Colonic mucosa (tissue), 4 donors: ENCODE measurements around the gene MLLT6. TPM values are rescaled to one million over a fixed set of nuclear protein-coding genes. Genes with fewer than 3 reads are reported as not detected.
A peak's percentile ranks its signal among the peaks of the same experiment; 100 is the strongest.

Experiments
- DNase-seq: peaks from one replicate; pipeline ENCODE4 v3.0.0-alpha.2; 2020
- H3K27ac ChIP-seq: fragments of 200-600 bp; one replicate; pipeline ENCODE4 v1.8.0; 2021
- H3K27me3 ChIP-seq: fragments of 200-600 bp; one replicate; pipeline ENCODE4 v1.8.0; 2021
- H3K36me3 ChIP-seq: fragments of 200-600 bp; one replicate; pipeline ENCODE4 v1.8.0; 2021
- H3K4me1 ChIP-seq: fragments of 200-600 bp; one replicate; pipeline ENCODE4 v1.8.0; 2021; ENCODE audit warnings: mild to moderate bottlenecking
- H3K4me3 ChIP-seq: fragments of 200-600 bp; one replicate; pipeline ENCODE4 v1.8.0; 2021
- H3K9ac ChIP-seq, 2 donors: one replicate each; pipeline ENCODE4 v1.7.0; 2013; ENCODE audit warnings: control low read depth in 2 of 2, low read depth in 2 of 2, low read length in 2 of 2
- H3K9me3 ChIP-seq: fragments of 200-600 bp; one replicate; pipeline ENCODE4 v1.8.0; 2021
- intact Hi-C: fragments of 100-400 bp; cut with DNase I; formaldehyde crosslinking; loops from one replicate; pipeline ENCODE4 v1.14.1; 2022
- total RNA-seq, 2 donors: library from RNA; stranded (reverse); fragmentation: NEBNext Ultra II Directional in 1 of 2; extraction: Animal tissue kit (Norgen Biotek cat#: 25700) in 1 of 2; gene quantifications; one replicate each; pipeline ENCODE4 v1.2.1, GENCODE V29; 2021
- TF ChIP-seq, protein P1 (sequence below): fragments of 200-600 bp; IDR thresholded peaks from one replicate; pipeline ENCODE4 v1.8.0; 2022; ENCODE audit warnings: antibody characterized with exemption, mild to moderate bottlenecking
- donor health status: healthy.
- donor health status: DM: no; HTN: no; CAD: no.
- donor health status: DM: no; HTN: no; CAD: no.

MLLT6 gene
- total RNA-seq, 2 donors from 2014 or later = 74.1 to 109 TPM

DNA sequence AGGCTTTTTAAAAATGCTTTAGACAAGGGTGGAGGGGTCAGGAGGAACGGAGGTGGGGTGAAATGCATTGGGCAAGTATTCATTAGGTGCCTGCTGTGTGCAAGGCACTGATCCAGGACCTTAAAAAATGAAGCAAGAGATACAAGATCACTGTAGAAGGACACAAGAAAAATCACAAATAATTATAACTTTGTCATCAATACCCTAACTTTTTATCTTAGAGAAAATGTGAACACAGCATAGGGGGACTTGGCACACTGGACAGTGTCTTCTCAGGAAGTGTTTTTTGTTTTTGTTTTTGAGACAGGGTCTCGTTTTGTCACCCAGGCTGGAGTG lies 37.3 kb upstream of the MLLT6 start:
- no peak overlapping the region for H3K4me3 ChIP-seq
- no peaks in the 10 kb centered on the region for H3K9me3 ChIP-seq
- no peak overlapping the region for H3K27ac ChIP-seq
- H3K4me1 ChIP-seq = no peaks in the 10 kb centered on the region
- TF ChIP-seq, protein P1, sequence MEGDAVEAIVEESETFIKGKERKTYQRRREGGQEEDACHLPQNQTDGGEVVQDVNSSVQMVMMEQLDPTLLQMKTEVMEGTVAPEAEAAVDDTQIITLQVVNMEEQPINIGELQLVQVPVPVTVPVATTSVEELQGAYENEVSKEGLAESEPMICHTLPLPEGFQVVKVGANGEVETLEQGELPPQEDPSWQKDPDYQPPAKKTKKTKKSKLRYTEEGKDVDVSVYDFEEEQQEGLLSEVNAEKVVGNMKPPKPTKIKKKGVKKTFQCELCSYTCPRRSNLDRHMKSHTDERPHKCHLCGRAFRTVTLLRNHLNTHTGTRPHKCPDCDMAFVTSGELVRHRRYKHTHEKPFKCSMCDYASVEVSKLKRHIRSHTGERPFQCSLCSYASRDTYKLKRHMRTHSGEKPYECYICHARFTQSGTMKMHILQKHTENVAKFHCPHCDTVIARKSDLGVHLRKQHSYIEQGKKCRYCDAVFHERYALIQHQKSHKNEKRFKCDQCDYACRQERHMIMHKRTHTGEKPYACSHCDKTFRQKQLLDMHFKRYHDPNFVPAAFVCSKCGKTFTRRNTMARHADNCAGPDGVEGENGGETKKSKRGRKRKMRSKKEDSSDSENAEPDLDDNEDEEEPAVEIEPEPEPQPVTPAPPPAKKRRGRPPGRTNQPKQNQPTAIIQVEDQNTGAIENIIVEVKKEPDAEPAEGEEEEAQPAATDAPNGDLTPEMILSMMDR = peak; percentile 38
- H3K36me3 ChIP-seq = no peaks in the 10 kb centered on the region
- H3K9ac ChIP-seq = no peak overlapping the region
- intact Hi-C loops = loop anchor here (5.0 to 10.0 kb wide), 3 partner anchors 83 to 175 kb away; no protein-coding TSS in a partner anchor
- no peak for DNase-seq
- H3K27me3 ChIP-seq = peaks cover 31% of the 10 kb centered on the region

GRCh38 chr17:38669520-38669919 lies 35.6 kb upstream of the MLLT6 start:
- Histone ChIP-seq H3K9ac (no peak overlapping the region), H3K36me3 (no peaks in the 10 kb centered on the region), H3K27ac (no peak overlapping the region), H3K27me3 (peaks cover 48% of the 10 kb centered on the region), H3K9me3 (no peaks in the 10 kb centered on the region), H3K4me1 (no peaks in the 10 kb centered on the region), H3K4me3 (no peak overlapping the region)
- no peak for DNase-seq
- TF ChIP-seq, protein P1 = no peak
- intact Hi-C loops = loop anchor here (5.0 to 10.0 kb wide), 3 partner anchors 85 to 177 kb away; no protein-coding TSS in a partner anchor

GRCh38 chr17:38671939-38672720 lies 32.9 kb upstream of the MLLT6 start:
- H3K27me3 ChIP-seq = peaks cover 49% of the 10 kb centered on the region
- no peaks in the 10 kb centered on the region for H3K9me3 ChIP-seq
- TF ChIP-seq, protein P1 = no peak
- no peak overlapping the region for H3K27ac ChIP-seq
- no peaks in the 10 kb centered on the region for H3K4me1 ChIP-seq
- no peaks in the 10 kb centered on the region for H3K36me3 ChIP-seq
- intact Hi-C loops = no loop called here
- no peak for DNase-seq
- no peak overlapping the region for H3K9ac ChIP-seq
- H3K4me3 ChIP-seq = no peak overlapping the region

DNA sequence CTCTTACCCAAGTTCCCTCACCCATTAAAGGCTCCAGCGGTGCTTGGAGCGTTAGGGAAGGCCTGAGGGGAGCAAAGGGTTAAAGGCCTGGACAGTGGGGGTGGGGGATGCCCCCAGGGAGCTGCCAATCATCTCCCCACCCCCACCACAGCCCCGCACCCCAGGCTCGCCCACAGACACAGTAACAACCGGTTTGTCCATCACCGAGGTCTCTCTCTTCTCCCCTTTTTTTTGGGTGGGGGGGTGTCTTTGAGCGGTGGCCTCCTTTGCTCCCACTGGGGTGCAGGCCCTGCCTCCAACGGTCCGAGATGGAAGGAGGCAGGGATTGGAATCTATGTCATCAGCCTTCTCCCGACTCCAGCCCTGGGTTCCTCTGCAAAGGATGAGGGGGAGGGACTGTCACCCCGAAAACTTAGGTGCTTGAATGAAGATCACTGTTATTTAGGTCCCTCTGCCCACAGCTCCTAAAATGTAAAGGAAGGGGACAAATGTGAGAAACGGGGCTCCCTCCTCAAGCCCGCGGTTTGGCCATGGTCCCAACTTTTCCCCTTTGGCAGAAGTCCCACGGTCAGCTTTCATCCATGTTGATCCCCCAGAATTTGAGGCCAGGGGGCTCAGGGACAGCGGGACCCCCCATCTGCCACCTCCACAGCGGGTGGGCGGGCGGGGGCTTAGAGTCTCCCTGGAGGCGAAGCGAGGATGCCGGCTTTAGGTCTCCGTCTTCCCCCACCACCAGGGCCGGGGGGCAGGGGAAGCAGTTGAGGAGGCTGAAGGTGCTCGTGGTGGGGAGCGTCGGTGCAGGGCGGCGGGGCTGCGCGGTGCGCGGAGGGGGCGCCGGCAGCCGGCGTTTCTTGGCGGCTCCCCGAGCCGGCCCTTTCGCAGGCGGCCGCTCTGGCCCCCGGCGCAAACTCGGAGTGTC lies 32.0 kb upstream of the MLLT6 start:
- Histone ChIP-seq H3K4me3 (peak overlapping the region; percentile 60), H3K9me3 (no peaks in the 10 kb centered on the region), H3K4me1 (no peaks in the 10 kb centered on the region), H3K27me3 (peaks cover 49% of the 10 kb centered on the region), H3K9ac (no peak overlapping the region), H3K36me3 (no peaks in the 10 kb centered on the region), H3K27ac (no peak overlapping the region)
- intact Hi-C loops = no loop called here
- TF ChIP-seq, protein P1 = no peak
- DNase-seq = no peak

DNA sequence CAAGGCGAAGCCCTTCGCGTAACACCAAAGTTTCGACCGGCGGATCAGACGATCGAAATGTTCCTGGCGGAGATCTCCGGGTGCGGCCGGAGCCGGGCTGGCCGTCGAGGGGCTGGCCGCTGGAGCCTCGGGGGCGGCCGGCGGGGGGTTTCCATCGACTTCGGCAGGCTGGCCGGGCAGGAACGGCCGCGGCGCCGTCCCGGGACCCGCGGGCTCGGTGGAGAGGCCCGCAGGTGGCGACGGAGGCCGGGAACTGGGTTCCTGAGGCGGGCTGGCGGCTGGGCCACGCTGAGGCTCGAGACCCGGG lies 31.4 kb upstream of the MLLT6 start:
- TF ChIP-seq, protein P1 = no peak
- H3K27me3 ChIP-seq = peaks cover 49% of the 10 kb centered on the region
- H3K36me3 ChIP-seq = no peaks in the 10 kb centered on the region
- H3K4me1 ChIP-seq = no peaks in the 10 kb centered on the region
- no peaks in the 10 kb centered on the region for H3K9me3 ChIP-seq
- H3K27ac ChIP-seq = no peak overlapping the region
- DNase-seq = peak; percentile 26
- H3K9ac ChIP-seq = peak overlapping the region in 1 of 2 donors; percentile 31
- intact Hi-C loops = no loop called here
- H3K4me3 ChIP-seq = peak overlapping the region; percentile 60
